PC-3 (cell line): Measurements from ENCODE around the gene PIEZO1. TPM values are rescaled to one million over a fixed set of nuclear protein-coding genes. Genes with fewer than 3 reads are reported as not detected.

Source experiments
- ATAC-seq: fragments of 200-7000 bp; cut with Tn5 transposase; 2 replicates; pipeline ENCODE4 v1.9.1; 2020; ENCODE audit warnings: mild to moderate bottlenecking, moderate library complexity
- BruUV-seq: library from RNA; stranded (reverse); fragments of 400-500 nt; replicated peaks from 2 replicates; lab custom pipeline; 2021; lab: Mats Ljungman, UMichigan
- CTCF ChIA-PET: fragments of 300-600 bp; sonication (Branson Sonifier 250); formaldehyde crosslinking; loops from one replicate; lab custom pipeline; 2022; ENCODE audit warnings: antibody characterized with exemption; lab: Charles Lee
- POLR2A ChIA-PET: fragments of 300-600 bp; sonication (Branson Sonifier 250); formaldehyde crosslinking; loops from one replicate; lab custom pipeline; 2022; ENCODE audit warnings: antibody characterized with exemption; ENCODE audit not compliant: unreplicated experiment; lab: Charles Lee
- DNase-seq: peaks from one replicate; pipeline ENCODE4 v3.0.0-alpha.2; 2015
- H2AFZ ChIP-seq: fragments of 300-600 bp; sonication (generic); 2 replicates; pipeline ENCODE4 v1.6.0; 2016; ENCODE audit warnings: antibody characterized with exemption, low read length
- H3F3A ChIP-seq: fragments of 300-600 bp; sonication (generic); one replicate; pipeline ENCODE4 v1.6.0; 2017; ENCODE audit warnings: antibody characterized with exemption, low read length, control low read depth, mild to moderate bottlenecking; ENCODE audit not compliant: unreplicated experiment
- H3K27ac ChIP-seq: fragments of 300-600 bp; sonication (generic); 2 replicates; pipeline ENCODE4 v1.5.1; 2016; ENCODE audit warnings: mild to moderate bottlenecking, low read length
- H3K27me3 ChIP-seq: fragments of 300-600 bp; sonication (generic); 2 replicates; pipeline ENCODE4 v1.6.1; 2016; ENCODE audit warnings: low read length, mixed read lengths
- H3K36me3 ChIP-seq: fragments of 300-600 bp; sonication (generic); 2 replicates; pipeline ENCODE4 v1.6.1; 2016; ENCODE audit warnings: low read depth, mixed run types, low read length, mixed read lengths
- H3K4me1 ChIP-seq: fragments of 300-600 bp; sonication (generic); 2 replicates; pipeline ENCODE4 v1.5.1; 2016; ENCODE audit warnings: low read length; ENCODE audit not compliant: insufficient read depth
- H3K4me2 ChIP-seq: fragments of 300-600 bp; sonication (generic); 2 replicates; pipeline ENCODE4 v1.6.0; 2016; ENCODE audit warnings: low read length
- H3K4me3 ChIP-seq: fragments of 300-600 bp; sonication (generic); 2 replicates; pipeline ENCODE4 v1.5.1; 2016; ENCODE audit warnings: mild to moderate bottlenecking, low read length, mixed read lengths
- H3K79me2 ChIP-seq: fragments of 300-600 bp; sonication (generic); 2 replicates; pipeline ENCODE4 v1.6.1; 2017; ENCODE audit warnings: low read length, mixed read lengths
- H3K9ac ChIP-seq: fragments of 300-600 bp; sonication (generic); 2 replicates; pipeline ENCODE4 v1.6.0; 2016; ENCODE audit warnings: mild to moderate bottlenecking, low read length
- H3K9me2 ChIP-seq: fragments of 300-600 bp; sonication (generic); replicated peaks from 2 replicates; pipeline ENCODE4 v1.6.1; 2016; ENCODE audit warnings: mixed run types, low read length, mixed read lengths
- H3K9me3 ChIP-seq: fragments of 300-600 bp; sonication (generic); 2 replicates; pipeline ENCODE4 v1.6.1; 2016; ENCODE audit warnings: low read length, mixed read lengths
- H4K20me1 ChIP-seq: fragments of 300-600 bp; sonication (generic); 2 replicates; pipeline ENCODE4 v1.6.1; 2016; ENCODE audit warnings: low read length, mixed read lengths
- CTCF ChIP-seq: fragments of 300-600 bp; sonication (generic); conservative IDR thresholded peaks from 2 replicates; pipeline ENCODE4 v1.5.1; 2017; ENCODE audit warnings: antibody characterized with exemption, low read depth, mild to moderate bottlenecking, low read length
- EZH2 ChIP-seq: fragments of 300-600 bp; sonication (generic); IDR thresholded peaks from one replicate; pipeline ENCODE4 v1.6.1; 2017; ENCODE audit warnings: antibody characterized with exemption, mild to moderate bottlenecking, low read length; ENCODE audit not compliant: unreplicated experiment
- EZH2phosphoT487 ChIP-seq: fragments of 300-600 bp; sonication (generic); IDR thresholded peaks from 2 replicates; pipeline ENCODE4 v1.6.1; 2018; ENCODE audit warnings: mild to moderate bottlenecking, antibody characterized with exemption, low read length, borderline replicate concordance
- intact Hi-C: fragments of 100-400 bp; cut with micrococcal nuclease; formaldehyde crosslinking; loops from 2 replicates; pipeline ENCODE4 v1.9.0; 2023
- total RNA-seq: library from RNA; depleted of rRNA; stranded (reverse); fragments of >200 nt; gene quantifications from 2 replicates; pipeline ENCODE4 v1.2.3, GENCODE V29; 2014

PIEZO1 gene
- total RNA-seq, 1 experiment from 2014 or later = 180 TPM

- intact Hi-C loops = loop anchor here (2.0 kb wide), 1 partner anchor 48 kb away; the partner anchor contains the start of gene PIEZO1
- Histone ChIP-seq H3K36me3 (peaks cover 4% of the 10 kb centered on the region), H3K27me3 (no peaks in the 10 kb centered on the region), H3K9me2 (no peaks in the 10 kb centered on the region), H3K4me3 (no peak overlapping the region), H3K4me2 (no peak overlapping the region), H4K20me1 (no peaks in the 10 kb centered on the region), H2AFZ (no peak overlapping the region), H3F3A (no peaks in the 10 kb centered on the region), H3K4me1 (no peaks in the 10 kb centered on the region), H3K9ac (no peak overlapping the region), H3K27ac (no peak overlapping the region), H3K79me2 (no peaks in the 10 kb centered on the region), H3K9me3 (no peaks in the 10 kb centered on the region)
- DNase-seq = no peak
- ChIA-PET CTCF (interaction anchor here (0.6 kb wide), 1 partner anchor 29 kb away, joined by 3 read pairs; no protein-coding TSS in a partner anchor), POLR2A (no interaction called here)
- TF ChIP-seq EZH2 = no peak
- TF ChIP-seq CTCF = no peak
- TF ChIP-seq EZH2phosphoT487 = no peak
- no peak for ATAC-seq
- BruUV-seq = no TSS peak
Observed at GRCh38 chr16:88736496-88736895, 48.5 kb downstream of the PIEZO1 start.

- BruUV-seq = no TSS peak
- H3K4me3 ChIP-seq = no peak overlapping the region
- no peak overlapping the region for H3K9ac ChIP-seq
- intact Hi-C loops = loop anchor here (2.0 kb wide), 1 partner anchor 49 kb away; the partner anchor contains the start of gene PIEZO1
- DNase-seq (no peak), ATAC-seq (no peak)
- H3K9me2 ChIP-seq = no peaks in the 10 kb centered on the region
- H3K4me2 ChIP-seq = no peak overlapping the region
- H3K27ac ChIP-seq = no peak overlapping the region
- H3K79me2 ChIP-seq = no peaks in the 10 kb centered on the region
- CTCF ChIA-PET = no interaction called here
- no peaks in the 10 kb centered on the region for H3K27me3 ChIP-seq
- no peaks in the 10 kb centered on the region for H3K4me1 ChIP-seq
- POLR2A ChIA-PET = no interaction called here
- H4K20me1 ChIP-seq = no peaks in the 10 kb centered on the region
- no peaks in the 10 kb centered on the region for H3F3A ChIP-seq
- no peak for TF ChIP-seq EZH2phosphoT487
- TF ChIP-seq EZH2 = no peak
- TF ChIP-seq CTCF = no peak
- H3K36me3 ChIP-seq = peaks cover 4% of the 10 kb centered on the region
- no peaks in the 10 kb centered on the region for H3K9me3 ChIP-seq
- H2AFZ ChIP-seq = no peak overlapping the region
Observed at GRCh38 chr16:88736088-88736487, 48.9 kb downstream of the PIEZO1 start.

- ChIA-PET CTCF (no interaction called here), POLR2A (no interaction called here)
- Histone ChIP-seq H3K79me2 (no peaks in the 10 kb centered on the region), H3K4me2 (no peak overlapping the region), H3K4me3 (no peak overlapping the region), H3K9ac (no peak overlapping the region), H4K20me1 (no peaks in the 10 kb centered on the region), H3K27ac (no peak overlapping the region), H3K27me3 (no peaks in the 10 kb centered on the region), H3K4me1 (no peaks in the 10 kb centered on the region), H3K9me2 (no peaks in the 10 kb centered on the region), H3F3A (no peaks in the 10 kb centered on the region), H2AFZ (no peak overlapping the region), H3K9me3 (no peaks in the 10 kb centered on the region), H3K36me3 (peaks cover 4% of the 10 kb centered on the region)
- no TSS peak for BruUV-seq
- TF ChIP-seq CTCF = no peak
- no peak for TF ChIP-seq EZH2
- TF ChIP-seq EZH2phosphoT487 = no peak
- intact Hi-C loops = loop anchor here (2.0 kb wide), 1 partner anchor 49 kb away; the partner anchor contains the start of gene PIEZO1
- DNase-seq = no peak
- no peak for ATAC-seq
Observed at GRCh38 chr16:88735616-88736015, 49.4 kb downstream of the PIEZO1 start.
